ENCODE measurements around the gene NME7. TPM values are rescaled to one million over a fixed set of nuclear protein-coding genes. Genes with fewer than 3 reads are reported as not detected.

NME7 gene
- total RNA-seq, 2 donors from 2014 or later: 4.1 to 4.8 TPM

DNA sequence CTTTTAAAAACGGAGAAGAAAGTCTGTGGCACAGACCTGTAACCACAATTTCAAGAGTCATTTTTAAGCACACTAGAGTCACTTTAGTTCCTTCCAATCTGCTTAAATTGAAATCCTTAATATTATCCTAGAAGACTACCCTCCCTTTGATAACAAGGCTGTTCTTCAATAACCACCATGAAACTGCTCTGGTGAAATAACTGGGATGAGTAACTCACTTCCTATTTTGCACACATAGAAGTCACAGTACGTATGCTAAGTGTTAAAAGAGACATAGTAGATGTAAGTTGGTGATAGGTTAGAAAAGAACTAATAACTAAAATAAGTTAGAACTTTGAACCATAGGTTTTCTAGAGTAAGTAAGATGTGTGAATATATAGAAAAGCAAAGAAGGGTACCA is 107.8 kb downstream of the NME7 start:
- Histone ChIP-seq H3K27me3 (no peaks in the 10 kb centered on the region), H3K9me3 (no peaks in the 10 kb centered on the region), H3K4me1 (no peaks in the 10 kb centered on the region), H3K9ac (ENCODE audit: low read depth in 2 of 2, low read length in 2 of 2) (no peak overlapping the region), H3K36me3 (no peaks in the 10 kb centered on the region), H3K27ac (no peak overlapping the region), H3K4me3 (no peak overlapping the region)
- no peak for DNase-seq
- TF ChIP-seq, protein P1, sequence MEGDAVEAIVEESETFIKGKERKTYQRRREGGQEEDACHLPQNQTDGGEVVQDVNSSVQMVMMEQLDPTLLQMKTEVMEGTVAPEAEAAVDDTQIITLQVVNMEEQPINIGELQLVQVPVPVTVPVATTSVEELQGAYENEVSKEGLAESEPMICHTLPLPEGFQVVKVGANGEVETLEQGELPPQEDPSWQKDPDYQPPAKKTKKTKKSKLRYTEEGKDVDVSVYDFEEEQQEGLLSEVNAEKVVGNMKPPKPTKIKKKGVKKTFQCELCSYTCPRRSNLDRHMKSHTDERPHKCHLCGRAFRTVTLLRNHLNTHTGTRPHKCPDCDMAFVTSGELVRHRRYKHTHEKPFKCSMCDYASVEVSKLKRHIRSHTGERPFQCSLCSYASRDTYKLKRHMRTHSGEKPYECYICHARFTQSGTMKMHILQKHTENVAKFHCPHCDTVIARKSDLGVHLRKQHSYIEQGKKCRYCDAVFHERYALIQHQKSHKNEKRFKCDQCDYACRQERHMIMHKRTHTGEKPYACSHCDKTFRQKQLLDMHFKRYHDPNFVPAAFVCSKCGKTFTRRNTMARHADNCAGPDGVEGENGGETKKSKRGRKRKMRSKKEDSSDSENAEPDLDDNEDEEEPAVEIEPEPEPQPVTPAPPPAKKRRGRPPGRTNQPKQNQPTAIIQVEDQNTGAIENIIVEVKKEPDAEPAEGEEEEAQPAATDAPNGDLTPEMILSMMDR (IDR thresholded peaks at IDR 0.05): no peak
- intact Hi-C loops (cut with DNase I): no loop called here

DNA sequence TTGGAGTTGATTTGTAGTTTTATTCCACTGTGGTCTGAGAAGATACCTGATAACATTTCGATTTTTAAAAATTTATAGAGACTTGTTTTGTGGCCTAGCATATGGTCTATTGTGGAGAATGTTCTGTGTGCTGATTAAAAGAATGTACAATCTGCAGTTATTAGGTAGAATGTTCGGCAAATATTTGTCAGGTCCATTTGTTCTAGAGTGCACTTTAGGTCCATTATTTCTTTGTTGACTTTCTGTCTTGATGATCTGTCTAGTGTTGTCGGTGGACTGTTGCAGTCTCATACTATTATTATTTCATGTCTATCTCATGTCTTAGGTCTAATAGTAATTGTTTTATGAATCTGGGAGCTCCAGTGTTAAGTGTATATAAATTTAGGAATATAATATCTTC is 116.8 kb downstream of the NME7 start:
- TF ChIP-seq, protein P1 (IDR thresholded peaks at IDR 0.05): no peak
- no peak overlapping the region for H3K9ac ChIP-seq (ENCODE audit: low read depth in 2 of 2, low read length in 2 of 2)
- H3K27ac ChIP-seq: no peak overlapping the region
- no peaks in the 10 kb centered on the region for H3K36me3 ChIP-seq
- intact Hi-C loops (cut with DNase I): no loop called here
- no peaks in the 10 kb centered on the region for H3K27me3 ChIP-seq
- H3K4me3 ChIP-seq: no peak overlapping the region
- H3K4me1 ChIP-seq: no peaks in the 10 kb centered on the region
- H3K9me3 ChIP-seq: no peaks in the 10 kb centered on the region
- no peak for DNase-seq

DNA sequence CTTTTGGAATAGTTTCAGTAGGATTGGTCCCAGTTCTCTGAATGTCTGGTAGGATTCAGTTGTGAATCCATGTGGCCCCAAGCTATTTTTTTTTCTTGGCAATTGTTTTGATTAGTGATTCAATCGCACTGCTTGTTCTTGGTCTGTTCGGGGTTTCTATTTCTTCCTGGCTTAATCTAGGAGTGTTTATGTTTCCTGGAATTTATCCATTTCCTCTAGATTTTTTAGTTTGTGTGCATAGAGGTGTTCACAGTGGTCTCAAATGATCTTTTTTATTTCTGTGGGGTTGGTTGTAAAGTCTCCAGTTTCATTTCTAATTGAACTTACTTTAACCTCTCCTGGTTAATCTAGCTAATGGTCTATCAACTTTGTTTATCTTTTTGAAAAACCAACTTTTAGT is 117.6 kb downstream of the NME7 start:
- Histone ChIP-seq H3K9me3 (no peaks in the 10 kb centered on the region), H3K9ac (ENCODE audit: low read depth in 2 of 2, low read length in 2 of 2) (no peak overlapping the region), H3K36me3 (no peaks in the 10 kb centered on the region), H3K27me3 (no peaks in the 10 kb centered on the region), H3K4me3 (no peak overlapping the region), H3K27ac (no peak overlapping the region), H3K4me1 (no peaks in the 10 kb centered on the region)
- intact Hi-C loops (cut with DNase I): no loop called here
- TF ChIP-seq, protein P1 (IDR thresholded peaks at IDR 0.05): no peak
- no peak for DNase-seq

DNA sequence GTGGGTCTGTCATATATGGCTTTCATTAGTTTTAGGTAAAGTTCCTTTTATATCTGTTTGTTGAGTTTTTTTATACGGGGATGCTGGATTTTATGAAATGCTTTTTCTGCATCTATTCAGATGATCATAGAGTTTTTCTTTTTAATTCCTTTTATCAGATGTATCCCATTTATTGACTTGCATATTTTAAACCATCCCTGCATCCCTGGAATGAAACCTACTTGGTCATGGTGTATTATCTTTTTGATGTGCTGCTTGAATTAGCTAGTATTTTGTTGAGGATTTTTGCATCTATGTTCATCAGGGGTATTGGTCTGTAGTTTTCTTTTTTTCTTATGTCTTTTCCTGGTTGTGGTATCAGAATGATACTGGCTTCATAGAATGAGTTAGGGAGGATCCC is 118.0 kb downstream of the NME7 start:
- no peaks in the 10 kb centered on the region for H3K9me3 ChIP-seq
- H3K4me3 ChIP-seq: no peak overlapping the region
- TF ChIP-seq, protein P1 (IDR thresholded peaks at IDR 0.05): no peak
- DNase-seq: no peak
- no peaks in the 10 kb centered on the region for H3K27me3 ChIP-seq
- H3K36me3 ChIP-seq: no peaks in the 10 kb centered on the region
- no peak overlapping the region for H3K9ac ChIP-seq (ENCODE audit: low read depth in 2 of 2, low read length in 2 of 2)
- intact Hi-C loops (cut with DNase I): no loop called here
- H3K4me1 ChIP-seq: no peaks in the 10 kb centered on the region
- H3K27ac ChIP-seq: no peak overlapping the region

DNA sequence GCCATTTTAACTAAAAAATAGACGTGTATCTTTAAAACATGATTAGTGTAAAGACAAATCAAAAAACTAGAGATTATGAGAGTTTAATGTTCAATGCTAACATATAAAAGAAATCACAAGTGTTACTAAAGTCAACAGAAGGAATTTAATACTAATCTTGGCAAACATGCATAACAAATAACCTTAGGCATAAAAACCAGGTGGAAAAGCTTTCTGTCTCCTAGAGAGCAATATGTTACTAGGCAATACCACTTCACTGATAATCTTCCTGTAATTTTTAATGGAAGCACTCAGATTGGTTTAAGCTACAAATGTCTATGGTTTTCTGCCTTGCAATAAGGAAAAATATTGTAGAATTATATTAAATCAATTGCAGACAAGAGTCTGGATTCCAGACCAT is 121.9 kb downstream of the NME7 start:
- no peaks in the 10 kb centered on the region for H3K4me1 ChIP-seq
- DNase-seq: no peak
- no peaks in the 10 kb centered on the region for H3K9me3 ChIP-seq
- no peaks in the 10 kb centered on the region for H3K27me3 ChIP-seq
- no peaks in the 10 kb centered on the region for H3K36me3 ChIP-seq
- no peak overlapping the region for H3K4me3 ChIP-seq
- no peak overlapping the region for H3K9ac ChIP-seq (ENCODE audit: low read depth in 2 of 2, low read length in 2 of 2)
- intact Hi-C loops (cut with DNase I): no loop called here
- no peak overlapping the region for H3K27ac ChIP-seq
- TF ChIP-seq, protein P1 (IDR thresholded peaks at IDR 0.05): no peak
